WTC11 (cell line): ENCODE data around the gene OFD1. TPM values are rescaled to one million over a fixed set of nuclear protein-coding genes. Genes with fewer than 3 reads are reported as not detected.
A peak's percentile ranks its signal among the peaks of the same experiment; 100 is the strongest.

Experiments used
- ATAC-seq: fragments of 200-7000 bp; cut with Tn5 transposase; 2 replicates; pipeline ENCODE4 v1.10.0; 2021; ENCODE audit warnings: mild to moderate bottlenecking, moderate library complexity
- Bru-seq: library from RNA; stranded (reverse); fragments of 400-500 nt; gene quantifications from one replicate; lab custom pipeline; 2021; lab: Mats Ljungman, UMichigan
- CTCF ChIA-PET: fragments of 300-600 bp; sonication (Branson Sonifier 250); formaldehyde crosslinking; loops from one replicate; lab custom pipeline; 2021; ENCODE audit warnings: antibody characterized with exemption; lab: Charles Lee
- POLR2A ChIA-PET: fragments of 350-600 bp; sonication (Branson Sonifier 250); formaldehyde crosslinking; loops from one replicate; lab custom pipeline; 2021; ENCODE audit warnings: antibody characterized with exemption; lab: Charles Lee
- DNase-seq: peaks from one replicate; pipeline ENCODE4 v3.0.0; 2021; ENCODE audit warnings: low spot score
- H3K27ac Mint-ChIP-seq: 2 replicates; pipeline ENCODE4 v1.8.0; 2021; ENCODE audit warnings: mixed read lengths
- H3K27me3 Mint-ChIP-seq: 2 replicates; pipeline ENCODE4 v1.8.0; 2021; ENCODE audit warnings: low read depth, mild to moderate bottlenecking, moderate library complexity, mixed read lengths
- H3K36me3 Mint-ChIP-seq: 2 replicates; pipeline ENCODE4 v1.8.0; 2021; ENCODE audit warnings: mixed read lengths
- H3K4me1 Mint-ChIP-seq: 2 replicates; pipeline ENCODE4 v1.8.0; 2022; ENCODE audit warnings: mixed read lengths
- H3K4me3 Mint-ChIP-seq: 2 replicates; pipeline ENCODE4 v1.8.0; 2021; ENCODE audit warnings: mild to moderate bottlenecking, moderate library complexity, mixed read lengths
- H3K9me3 Mint-ChIP-seq: 2 replicates; pipeline ENCODE4 v1.8.0; 2021; ENCODE audit warnings: mixed read lengths
- ATF1 ChIP-seq: sonication (generic); formaldehyde crosslinking; IDR thresholded peaks from 2 replicates; pipeline ENCODE4 v1.8.1; 2023; ENCODE audit warnings: mild to moderate bottlenecking, moderate library complexity, missing genetic modification reagents
- CREM ChIP-seq: sonication (generic); formaldehyde crosslinking; IDR thresholded peaks from 2 replicates; pipeline ENCODE4 v1.8.1; 2022; ENCODE audit warnings: mild to moderate bottlenecking, missing genetic modification reagents, moderate library complexity
- ELF4 ChIP-seq: sonication (generic); formaldehyde crosslinking; IDR thresholded peaks from 2 replicates; pipeline ENCODE4 v1.8.1; 2022; ENCODE audit warnings: low read depth, mild to moderate bottlenecking, moderate library complexity, missing genetic modification reagents
- FOXJ3 ChIP-seq: sonication (generic); formaldehyde crosslinking; IDR thresholded peaks from 2 replicates; pipeline ENCODE4 v1.9.0; 2021; ENCODE audit warnings: missing genetic modification reagents, mild to moderate bottlenecking, borderline replicate concordance
- FOXK1 ChIP-seq: sonication (generic); formaldehyde crosslinking; IDR thresholded peaks from 2 replicates; pipeline ENCODE4 v1.8.0; 2022; ENCODE audit warnings: mild to moderate bottlenecking, moderate library complexity, missing genetic modification reagents
- GABPB1 ChIP-seq: sonication (generic); formaldehyde crosslinking; IDR thresholded peaks from 2 replicates; pipeline ENCODE4 v1.8.1; 2023; ENCODE audit warnings: mild to moderate bottlenecking, missing genetic modification reagents
- GTF2I ChIP-seq: fragments of 250-450 bp; sonication (Bioruptor Pico); conservative IDR thresholded peaks from 2 replicates; pipeline ENCODE4 v1.4.0; 2021; ENCODE audit warnings: mild to moderate bottlenecking
- HMGA2 ChIP-seq: fragments of 250-450 bp; sonication (Bioruptor Pico); IDR thresholded peaks from 2 replicates; pipeline ENCODE4 v1.4.0; 2021; ENCODE audit warnings: mild to moderate bottlenecking, moderate library complexity
- JAZF1 ChIP-seq: fragments of 250-450 bp; sonication (Bioruptor Pico); IDR thresholded peaks from 2 replicates; pipeline ENCODE4 v1.9.0; 2021; ENCODE audit warnings: moderate library complexity, mild to moderate bottlenecking, inconsistent platforms
- KAT7 ChIP-seq: sonication (generic); formaldehyde crosslinking; IDR thresholded peaks from 2 replicates; pipeline ENCODE4 v1.8.1; 2023; ENCODE audit warnings: missing genetic modification reagents, mild to moderate bottlenecking, borderline replicate concordance
- NFATC4 ChIP-seq: fragments of 250-450 bp; sonication (Bioruptor Pico); IDR thresholded peaks from 2 replicates; pipeline ENCODE4 v1.9.0; 2021; ENCODE audit warnings: mild to moderate bottlenecking
- PRRX2 ChIP-seq: fragments of 250-450 bp; sonication (Bioruptor Pico); IDR thresholded peaks from 2 replicates; pipeline ENCODE4 v1.8.0; 2021; ENCODE audit warnings: mild to moderate bottlenecking
- RELA ChIP-seq: sonication (generic); formaldehyde crosslinking; IDR thresholded peaks from 2 replicates; pipeline ENCODE4 v1.8.1; 2022; ENCODE audit warnings: missing genetic modification reagents, mild to moderate bottlenecking, borderline replicate concordance
- TCF7 ChIP-seq: sonication (generic); formaldehyde crosslinking; IDR thresholded peaks from 2 replicates; pipeline ENCODE4 v1.8.0; 2022; ENCODE audit warnings: mild to moderate bottlenecking, low read depth, missing genetic modification reagents, moderate library complexity
- TEAD1 ChIP-seq: sonication (generic); formaldehyde crosslinking; IDR thresholded peaks from 2 replicates; pipeline ENCODE4 v1.8.0; 2022; ENCODE audit warnings: mild to moderate bottlenecking, missing genetic modification reagents
- ZBTB21 ChIP-seq: sonication (generic); formaldehyde crosslinking; IDR thresholded peaks from 2 replicates; pipeline ENCODE4 v1.8.1; 2023; ENCODE audit warnings: mild to moderate bottlenecking, missing genetic modification reagents, borderline replicate concordance
- ZNF138 ChIP-seq: sonication (generic); formaldehyde crosslinking; conservative IDR thresholded peaks from 2 replicates; pipeline ENCODE4 v1.8.1; 2022; ENCODE audit warnings: mild to moderate bottlenecking, moderate library complexity, missing genetic modification reagents
- ZNF232 ChIP-seq: sonication (generic); formaldehyde crosslinking; IDR thresholded peaks from 2 replicates; pipeline ENCODE4 v1.8.0; 2022; ENCODE audit warnings: mild to moderate bottlenecking, missing genetic modification reagents
- ZNF396 ChIP-seq: fragments of 250-450 bp; sonication (Bioruptor Pico); IDR thresholded peaks from 2 replicates; pipeline ENCODE4 v1.8.0; 2021; ENCODE audit warnings: mild to moderate bottlenecking, moderate library complexity, borderline replicate concordance
- ZNF416 ChIP-seq: fragments of 250-450 bp; sonication (Bioruptor Pico); IDR thresholded peaks from 2 replicates; pipeline ENCODE4 v1.9.0; 2021; ENCODE audit warnings: mild to moderate bottlenecking, inconsistent platforms
- ZNF423 ChIP-seq: fragments of 250-450 bp; sonication (Bioruptor Pico); IDR thresholded peaks from 2 replicates; pipeline ENCODE4 v2.1.2; 2022; ENCODE audit warnings: mild to moderate bottlenecking, moderate library complexity
- long read RNA-seq, 3 experiments: library from RNA in 1 of 3; library from capped mRNA in 1 of 3; library from polyadenylated mRNA in 1 of 3; unstranded in 2 of 3; stranded (forward) in 1 of 3; transcript quantifications; one replicate each; pipeline ENCODE4 v2.0.0, GENCODE V29; 2021
- total RNA-seq: library from RNA; stranded (reverse); gene quantifications from 3 replicates; pipeline ENCODE4 v1.2.3, GENCODE V29; 2021
- TF ChIP-seq, protein P1 (sequence below): sonication (generic); formaldehyde crosslinking; IDR thresholded peaks from 2 replicates; pipeline ENCODE4 v1.8.1; 2022; ENCODE audit warnings: mild to moderate bottlenecking, moderate library complexity, missing genetic modification reagents
- TF ChIP-seq, protein P2 (sequence below): sonication (generic); formaldehyde crosslinking; IDR thresholded peaks from 2 replicates; pipeline ENCODE4 v1.8.1; 2022; ENCODE audit warnings: mild to moderate bottlenecking, missing genetic modification reagents, moderate library complexity, borderline replicate concordance
- TF ChIP-seq, protein P3 (sequence below): sonication (generic); formaldehyde crosslinking; IDR thresholded peaks from 2 replicates; pipeline ENCODE4 v1.8.0; 2022; ENCODE audit warnings: mild to moderate bottlenecking, missing genetic modification reagents
- TF ChIP-seq, protein P4 (sequence below): fragments of 250-450 bp; sonication (Bioruptor Pico); IDR thresholded peaks from 2 replicates; pipeline ENCODE4 v1.9.0; 2021; ENCODE audit warnings: moderate library complexity, mild to moderate bottlenecking, inconsistent platforms, borderline replicate concordance
- TF ChIP-seq, protein P5 (sequence below): sonication (generic); formaldehyde crosslinking; IDR thresholded peaks from 2 replicates; pipeline ENCODE4 v1.8.1; 2023; ENCODE audit warnings: mild to moderate bottlenecking, moderate library complexity, missing genetic modification reagents

OFD1 gene, protein sequence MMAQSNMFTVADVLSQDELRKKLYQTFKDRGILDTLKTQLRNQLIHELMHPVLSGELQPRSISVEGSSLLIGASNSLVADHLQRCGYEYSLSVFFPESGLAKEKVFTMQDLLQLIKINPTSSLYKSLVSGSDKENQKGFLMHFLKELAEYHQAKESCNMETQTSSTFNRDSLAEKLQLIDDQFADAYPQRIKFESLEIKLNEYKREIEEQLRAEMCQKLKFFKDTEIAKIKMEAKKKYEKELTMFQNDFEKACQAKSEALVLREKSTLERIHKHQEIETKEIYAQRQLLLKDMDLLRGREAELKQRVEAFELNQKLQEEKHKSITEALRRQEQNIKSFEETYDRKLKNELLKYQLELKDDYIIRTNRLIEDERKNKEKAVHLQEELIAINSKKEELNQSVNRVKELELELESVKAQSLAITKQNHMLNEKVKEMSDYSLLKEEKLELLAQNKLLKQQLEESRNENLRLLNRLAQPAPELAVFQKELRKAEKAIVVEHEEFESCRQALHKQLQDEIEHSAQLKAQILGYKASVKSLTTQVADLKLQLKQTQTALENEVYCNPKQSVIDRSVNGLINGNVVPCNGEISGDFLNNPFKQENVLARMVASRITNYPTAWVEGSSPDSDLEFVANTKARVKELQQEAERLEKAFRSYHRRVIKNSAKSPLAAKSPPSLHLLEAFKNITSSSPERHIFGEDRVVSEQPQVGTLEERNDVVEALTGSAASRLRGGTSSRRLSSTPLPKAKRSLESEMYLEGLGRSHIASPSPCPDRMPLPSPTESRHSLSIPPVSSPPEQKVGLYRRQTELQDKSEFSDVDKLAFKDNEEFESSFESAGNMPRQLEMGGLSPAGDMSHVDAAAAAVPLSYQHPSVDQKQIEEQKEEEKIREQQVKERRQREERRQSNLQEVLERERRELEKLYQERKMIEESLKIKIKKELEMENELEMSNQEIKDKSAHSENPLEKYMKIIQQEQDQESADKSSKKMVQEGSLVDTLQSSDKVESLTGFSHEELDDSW
- total RNA-seq (22.8 to 25.1 TPM (median 23.4 TPM) in 3 replicates), Bru-seq, nascent RNA (percentile 80 among the genes with signal in this experiment)
- long read RNA-seq, experiment 1, full-length matches to known transcripts: 18 of 83 reads
- long read RNA-seq, experiment 1, partial matches to known transcripts: 11 of 83 reads
- long read RNA-seq, experiment 1, other reads (novel, unspliced or antisense): 54 of 83 reads
- long read RNA-seq, experiment 2, partial matches to known transcripts: 6 of 11 reads
- long read RNA-seq, experiment 2, other reads (novel, unspliced or antisense): 5 of 11 reads
- long read RNA-seq, experiment 3, partial matches to known transcripts: 4 of 11 reads
- long read RNA-seq, experiment 3, other reads (novel, unspliced or antisense): 6 of 11 reads

DNA sequence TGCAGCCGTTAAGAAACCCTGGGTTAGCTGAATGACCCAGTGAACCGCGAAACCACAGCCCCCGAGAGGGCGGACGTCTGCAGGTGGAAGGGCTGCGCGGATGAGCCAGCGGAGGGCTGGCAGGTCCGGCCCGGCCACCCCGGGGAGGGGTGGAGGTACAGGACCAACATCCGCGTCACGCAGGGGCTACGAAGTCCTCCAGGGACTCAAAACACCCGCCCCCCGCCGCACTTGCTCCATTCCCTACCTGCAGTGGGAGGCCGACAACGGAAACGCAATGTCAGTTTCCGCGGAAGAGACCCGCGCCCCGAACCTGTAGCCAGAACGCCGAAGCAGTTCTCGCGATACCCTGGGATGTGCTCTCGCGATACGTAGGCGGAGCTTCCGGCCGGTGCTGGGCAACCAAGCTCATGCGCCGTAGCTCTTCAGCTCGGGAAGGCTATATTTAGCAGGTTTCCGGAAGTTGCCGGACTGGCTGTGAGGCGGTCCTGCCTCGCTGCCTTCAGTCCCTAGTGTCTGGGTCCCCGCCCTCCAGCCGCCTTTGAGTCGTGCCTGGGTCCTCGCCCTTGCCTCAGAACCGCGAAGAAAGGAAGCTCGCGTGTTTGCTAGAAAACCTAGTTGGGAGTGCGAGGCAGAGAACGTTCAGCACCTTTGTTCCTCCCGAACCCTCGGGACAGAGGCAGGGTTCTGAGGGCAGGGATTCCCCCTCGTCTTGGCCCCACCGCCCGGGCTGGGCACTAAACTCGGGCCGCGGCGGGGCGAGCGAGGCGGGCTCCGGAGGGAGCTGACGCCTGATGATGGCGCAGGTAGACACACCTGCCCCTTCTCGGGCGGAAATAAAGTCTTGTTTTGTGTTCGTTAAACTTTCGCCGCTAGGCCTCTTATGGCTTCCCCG lies at the start of gene OFD1, which contains the start of gene TRAPPC2:
Gene OFD1 (plus strand): TSS at position 471 of the 895 bp plus-strand sequence. CDS start 324 bp downstream, at position 795.
Gene TRAPPC2 (minus strand): TSS at position 343 of the 895 bp plus-strand sequence. CDS start 14,657 bp downstream, outside the sequence.
- CTCF ChIA-PET: interaction anchor here (0.8 to 1.8 kb wide), 10 partner anchors 13 to 788 kb away, joined by 3 to 7 read pairs (median 4); partner anchors contain the start of gene GEMIN8
- DNase-seq (peak; percentile 90), ATAC-seq (peak; percentile 99)
- peak within 1 kb of the TSS; percentile 98 for H3K27ac Mint-ChIP-seq
- peaks cover 27% of the 10 kb centered on the region for H3K36me3 Mint-ChIP-seq
- POLR2A ChIA-PET: interaction anchor here (0.6 to 1.7 kb wide), 12 partner anchors 10 to 760 kb away, joined by 3 to 12 read pairs (median 4); partner anchors contain the start of genes GEMIN8, RAB9A and TMSB4X
- no peaks in the 10 kb centered on the region for H3K9me3 Mint-ChIP-seq
- H3K4me1 Mint-ChIP-seq: peaks cover 11% of the 10 kb centered on the region
- H3K27me3 Mint-ChIP-seq: no peaks in the 10 kb centered on the region
- peak within 1 kb of the TSS; percentile 93 for H3K4me3 Mint-ChIP-seq
- TF ChIP-seq, protein P1, sequence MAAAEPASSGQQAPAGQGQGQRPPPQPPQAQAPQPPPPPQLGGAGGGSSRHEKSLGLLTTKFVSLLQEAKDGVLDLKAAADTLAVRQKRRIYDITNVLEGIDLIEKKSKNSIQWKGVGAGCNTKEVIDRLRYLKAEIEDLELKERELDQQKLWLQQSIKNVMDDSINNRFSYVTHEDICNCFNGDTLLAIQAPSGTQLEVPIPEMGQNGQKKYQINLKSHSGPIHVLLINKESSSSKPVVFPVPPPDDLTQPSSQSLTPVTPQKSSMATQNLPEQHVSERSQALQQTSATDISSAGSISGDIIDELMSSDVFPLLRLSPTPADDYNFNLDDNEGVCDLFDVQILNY (CRISPR knock-in tag): no peak
- TF ChIP-seq ATF1: no peak
- no peak for TF ChIP-seq ZNF423 (CRISPR knock-in tag)
- no peak for TF ChIP-seq GTF2I
- TF ChIP-seq KAT7: no peak
- TF ChIP-seq TEAD1: no peak
- no peak for TF ChIP-seq JAZF1 (CRISPR knock-in tag)
- TF ChIP-seq ZBTB21 (CRISPR knock-in tag): no peak
- peak; percentile 36; the same call in 1 of the 2 replicates for TF ChIP-seq ZNF232 (CRISPR knock-in tag)
- TF ChIP-seq ZNF396: no peak
- peak; percentile 40; the same call in 1 of the 2 replicates for TF ChIP-seq FOXK1 (CRISPR knock-in tag)
- TF ChIP-seq FOXJ3 (CRISPR knock-in tag): no peak
- TF ChIP-seq HMGA2: no peak
- TF ChIP-seq ZNF138 (CRISPR knock-in tag): no peak
- no peak for TF ChIP-seq TCF7
- no peak for TF ChIP-seq NFATC4 (CRISPR knock-in tag)
- TF ChIP-seq, protein P2, sequence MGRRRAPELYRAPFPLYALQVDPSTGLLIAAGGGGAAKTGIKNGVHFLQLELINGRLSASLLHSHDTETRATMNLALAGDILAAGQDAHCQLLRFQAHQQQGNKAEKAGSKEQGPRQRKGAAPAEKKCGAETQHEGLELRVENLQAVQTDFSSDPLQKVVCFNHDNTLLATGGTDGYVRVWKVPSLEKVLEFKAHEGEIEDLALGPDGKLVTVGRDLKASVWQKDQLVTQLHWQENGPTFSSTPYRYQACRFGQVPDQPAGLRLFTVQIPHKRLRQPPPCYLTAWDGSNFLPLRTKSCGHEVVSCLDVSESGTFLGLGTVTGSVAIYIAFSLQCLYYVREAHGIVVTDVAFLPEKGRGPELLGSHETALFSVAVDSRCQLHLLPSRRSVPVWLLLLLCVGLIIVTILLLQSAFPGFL (CRISPR knock-in tag): no peak
- no peak for TF ChIP-seq RELA (CRISPR knock-in tag)
- no peak for TF ChIP-seq ELF4 (CRISPR knock-in tag)
- TF ChIP-seq PRRX2: no peak
- TF ChIP-seq, protein P3, sequence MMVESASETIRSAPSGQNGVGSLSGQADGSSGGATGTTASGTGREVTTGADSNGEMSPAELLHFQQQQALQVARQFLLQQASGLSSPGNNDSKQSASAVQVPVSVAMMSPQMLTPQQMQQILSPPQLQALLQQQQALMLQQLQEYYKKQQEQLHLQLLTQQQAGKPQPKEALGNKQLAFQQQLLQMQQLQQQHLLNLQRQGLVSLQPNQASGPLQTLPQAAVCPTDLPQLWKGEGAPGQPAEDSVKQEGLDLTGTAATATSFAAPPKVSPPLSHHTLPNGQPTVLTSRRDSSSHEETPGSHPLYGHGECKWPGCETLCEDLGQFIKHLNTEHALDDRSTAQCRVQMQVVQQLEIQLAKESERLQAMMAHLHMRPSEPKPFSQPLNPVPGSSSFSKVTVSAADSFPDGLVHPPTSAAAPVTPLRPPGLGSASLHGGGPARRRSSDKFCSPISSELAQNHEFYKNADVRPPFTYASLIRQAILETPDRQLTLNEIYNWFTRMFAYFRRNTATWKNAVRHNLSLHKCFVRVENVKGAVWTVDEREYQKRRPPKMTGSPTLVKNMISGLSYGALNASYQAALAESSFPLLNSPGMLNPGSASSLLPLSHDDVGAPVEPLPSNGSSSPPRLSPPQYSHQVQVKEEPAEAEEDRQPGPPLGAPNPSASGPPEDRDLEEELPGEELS (CRISPR knock-in tag): no peak
- TF ChIP-seq, protein P4, sequence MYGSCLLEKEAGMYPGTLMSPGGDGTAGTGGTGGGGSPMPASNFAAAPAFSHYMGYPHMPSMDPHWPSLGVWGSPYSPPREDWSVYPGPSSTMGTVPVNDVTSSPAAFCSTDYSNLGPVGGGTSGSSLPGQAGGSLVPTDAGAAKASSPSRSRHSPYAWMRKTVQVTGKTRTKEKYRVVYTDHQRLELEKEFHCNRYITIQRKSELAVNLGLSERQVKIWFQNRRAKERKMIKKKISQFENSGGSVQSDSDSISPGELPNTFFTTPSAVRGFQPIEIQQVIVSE: no peak
- TF ChIP-seq, protein P5, sequence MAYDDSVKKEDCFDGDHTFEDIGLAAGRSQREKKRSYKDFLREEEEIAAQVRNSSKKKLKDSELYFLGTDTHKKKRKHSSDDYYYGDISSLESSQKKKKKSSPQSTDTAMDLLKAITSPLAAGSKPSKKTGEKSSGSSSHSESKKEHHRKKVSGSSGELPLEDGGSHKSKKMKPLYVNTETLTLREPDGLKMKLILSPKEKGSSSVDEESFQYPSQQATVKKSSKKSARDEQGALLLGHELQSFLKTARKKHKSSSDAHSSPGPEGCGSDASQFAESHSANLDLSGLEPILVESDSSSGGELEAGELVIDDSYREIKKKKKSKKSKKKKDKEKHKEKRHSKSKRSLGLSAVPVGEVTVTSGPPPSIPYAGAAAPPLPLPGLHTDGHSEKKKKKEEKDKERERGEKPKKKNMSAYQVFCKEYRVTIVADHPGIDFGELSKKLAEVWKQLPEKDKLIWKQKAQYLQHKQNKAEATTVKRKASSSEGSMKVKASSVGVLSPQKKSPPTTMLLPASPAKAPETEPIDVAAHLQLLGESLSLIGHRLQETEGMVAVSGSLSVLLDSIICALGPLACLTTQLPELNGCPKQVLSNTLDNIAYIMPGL (CRISPR knock-in tag): peak; percentile 56
- peak; percentile 34; the same call in 1 of the 2 replicates for TF ChIP-seq GABPB1
- no peak for TF ChIP-seq ZNF416 (CRISPR knock-in tag)
- TF ChIP-seq CREM: peak; percentile 65; the same call in 1 of the 2 replicates
